SK-N-SH treated with all-trans-retinoic acid at 6 μM for 48 hours (cell line): ENCODE data around the gene SLC4A5.

Experiments
- ATAC-seq: fragments of 200-7000 bp; cut with Tn5 transposase; 3 replicates; pipeline ENCODE4 v1.9.1; 2020; ENCODE audit warnings: mild to moderate bottlenecking, moderate library complexity
- ARNTL ChIP-seq: fragments of 450-650 bp; formaldehyde crosslinking; IDR thresholded peaks from 2 replicates; pipeline ENCODE4 v1.5.0; 2020; ENCODE audit warnings: low read depth, mild to moderate bottlenecking, moderate library complexity, borderline replicate concordance
- BACH2 ChIP-seq: fragments of 250-450 bp; sonication (Bioruptor Pico); IDR thresholded peaks from 2 replicates; pipeline ENCODE4 v1.9.0; 2021; ENCODE audit warnings: mild to moderate bottlenecking, borderline replicate concordance
- CSDC2 ChIP-seq: fragments of 250-450 bp; sonication (Bioruptor Pico); IDR thresholded peaks from 2 replicates; pipeline ENCODE4 v1.5.0; 2020; ENCODE audit warnings: mild to moderate bottlenecking, moderate library complexity
- ESRRG ChIP-seq: fragments of 250-450 bp; sonication (Bioruptor Pico); IDR thresholded peaks from 2 replicates; pipeline ENCODE4 v1.6.1; 2021; ENCODE audit warnings: mild to moderate bottlenecking
- GLIS3 ChIP-seq: fragments of 250-450 bp; sonication (Bioruptor Pico); IDR thresholded peaks from 2 replicates; pipeline ENCODE4 v1.5.0; 2020; ENCODE audit warnings: mild to moderate bottlenecking, moderate library complexity
- ISL1 ChIP-seq: fragments of 250-450 bp; sonication (Bioruptor Pico); IDR thresholded peaks from 2 replicates; pipeline ENCODE4 v2.1.2; 2022; ENCODE audit warnings: mild to moderate bottlenecking, moderate library complexity
- OSR1 ChIP-seq: fragments of 250-450 bp; sonication (Bioruptor Pico); IDR thresholded peaks from 2 replicates; pipeline ENCODE4 v1.8.0; 2022; ENCODE audit warnings: moderate library complexity, mild to moderate bottlenecking, inconsistent platforms
- PPARA ChIP-seq: fragments of 250-450 bp; sonication (Bioruptor Pico); IDR thresholded peaks from 2 replicates; pipeline ENCODE4 v1.5.0; 2020; ENCODE audit warnings: mild to moderate bottlenecking, borderline replicate concordance
- RARB ChIP-seq: fragments of 250-450 bp; sonication (Bioruptor Pico); IDR thresholded peaks from 2 replicates; pipeline ENCODE4 v1.8.0; 2021; ENCODE audit warnings: mild to moderate bottlenecking, moderate library complexity
- SNAI2 ChIP-seq: fragments of 250-450 bp; sonication (Bioruptor Pico); IDR thresholded peaks from 2 replicates; pipeline ENCODE4 v1.5.0; 2020; ENCODE audit warnings: mild to moderate bottlenecking, moderate library complexity
- TCF4 ChIP-seq: fragments of 250-450 bp; sonication (Bioruptor Pico); IDR thresholded peaks from 2 replicates; pipeline ENCODE4 v1.8.0; 2021; ENCODE audit warnings: mild to moderate bottlenecking, moderate library complexity, borderline replicate concordance
- TOX ChIP-seq: fragments of 250-450 bp; sonication (Bioruptor Pico); IDR thresholded peaks from 2 replicates; pipeline ENCODE4 v1.8.0; 2021; ENCODE audit warnings: mild to moderate bottlenecking, moderate library complexity, borderline replicate concordance
- ZC3H10 ChIP-seq: fragments of 250-450 bp; sonication (Bioruptor Pico); IDR thresholded peaks from 2 replicates; pipeline ENCODE4 v1.5.1; 2021; ENCODE audit warnings: mild to moderate bottlenecking, moderate library complexity
- ZFP3 ChIP-seq: fragments of 250-450 bp; sonication (Bioruptor Pico); IDR thresholded peaks from 2 replicates; pipeline ENCODE4 v1.5.0; 2020; ENCODE audit warnings: mild to moderate bottlenecking, moderate library complexity
- ZFP30 ChIP-seq: fragments of 450-650 bp; formaldehyde crosslinking; IDR thresholded peaks from 2 replicates; pipeline ENCODE4 v1.5.0; 2022; ENCODE audit warnings: mild to moderate bottlenecking, moderate library complexity
- ZNF70 ChIP-seq: fragments of 450-650 bp; formaldehyde crosslinking; IDR thresholded peaks from 2 replicates; pipeline ENCODE4 v1.5.0; 2020; ENCODE audit warnings: mild to moderate bottlenecking, moderate library complexity
- ZNF8 ChIP-seq: fragments of 450-650 bp; formaldehyde crosslinking; IDR thresholded peaks from 2 replicates; pipeline ENCODE4 v1.5.0; 2020; ENCODE audit warnings: mild to moderate bottlenecking, moderate library complexity
- TF ChIP-seq, protein P1 (sequence below): fragments of 250-450 bp; sonication (Bioruptor Pico); IDR thresholded peaks from 2 replicates; pipeline ENCODE4 v1.5.0; 2020; ENCODE audit warnings: mild to moderate bottlenecking, moderate library complexity
- TF ChIP-seq, protein P2 (sequence below): fragments of 250-450 bp; sonication (Bioruptor Pico); IDR thresholded peaks from 2 replicates; pipeline ENCODE4 v1.8.0; 2021; ENCODE audit warnings: low read depth, mild to moderate bottlenecking, moderate library complexity, borderline replicate concordance
- TF ChIP-seq, protein P3 (sequence below): fragments of 250-450 bp; sonication (Bioruptor Pico); IDR thresholded peaks from 2 replicates; pipeline ENCODE4 v1.5.1; 2021; ENCODE audit warnings: mild to moderate bottlenecking, moderate library complexity
- TF ChIP-seq, protein P4 (sequence below): fragments of 250-450 bp; sonication (Bioruptor Pico); IDR thresholded peaks from 2 replicates; pipeline ENCODE4 v1.8.0; 2020; ENCODE audit warnings: mild to moderate bottlenecking, moderate library complexity, borderline replicate concordance
- TF ChIP-seq, protein P5 (sequence below): fragments of 250-450 bp; sonication (Bioruptor Pico); IDR thresholded peaks from 2 replicates; pipeline ENCODE4 v1.5.1; 2020; ENCODE audit warnings: low read depth, mild to moderate bottlenecking, moderate library complexity

SLC4A5 gene

DNA sequence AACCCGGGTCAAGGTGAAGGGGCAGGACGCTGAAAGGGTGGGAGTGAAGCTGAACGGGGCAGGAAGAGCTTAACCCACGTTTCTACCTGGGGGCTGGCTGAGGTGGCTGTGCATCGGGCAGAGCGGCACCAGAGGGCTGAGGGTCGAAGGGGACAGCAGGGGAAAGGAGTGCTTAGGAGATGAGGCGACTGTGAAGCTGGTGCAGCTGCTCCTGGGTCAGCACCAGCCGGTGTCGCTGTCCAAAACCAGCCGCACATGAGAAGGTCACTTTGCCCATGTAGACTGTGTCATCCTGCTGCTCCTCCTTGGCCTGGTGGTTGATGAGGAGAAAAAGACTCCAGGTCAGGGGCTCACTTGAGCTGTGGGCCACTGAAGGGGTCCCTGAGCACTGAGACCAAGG, 18.1 kb upstream of the SLC4A5 start (continued):
- TF ChIP-seq CSDC2 (CRISPR knock-in tag): no peak
- no peak for TF ChIP-seq ZC3H10 (CRISPR knock-in tag)
- TF ChIP-seq, protein P1, sequence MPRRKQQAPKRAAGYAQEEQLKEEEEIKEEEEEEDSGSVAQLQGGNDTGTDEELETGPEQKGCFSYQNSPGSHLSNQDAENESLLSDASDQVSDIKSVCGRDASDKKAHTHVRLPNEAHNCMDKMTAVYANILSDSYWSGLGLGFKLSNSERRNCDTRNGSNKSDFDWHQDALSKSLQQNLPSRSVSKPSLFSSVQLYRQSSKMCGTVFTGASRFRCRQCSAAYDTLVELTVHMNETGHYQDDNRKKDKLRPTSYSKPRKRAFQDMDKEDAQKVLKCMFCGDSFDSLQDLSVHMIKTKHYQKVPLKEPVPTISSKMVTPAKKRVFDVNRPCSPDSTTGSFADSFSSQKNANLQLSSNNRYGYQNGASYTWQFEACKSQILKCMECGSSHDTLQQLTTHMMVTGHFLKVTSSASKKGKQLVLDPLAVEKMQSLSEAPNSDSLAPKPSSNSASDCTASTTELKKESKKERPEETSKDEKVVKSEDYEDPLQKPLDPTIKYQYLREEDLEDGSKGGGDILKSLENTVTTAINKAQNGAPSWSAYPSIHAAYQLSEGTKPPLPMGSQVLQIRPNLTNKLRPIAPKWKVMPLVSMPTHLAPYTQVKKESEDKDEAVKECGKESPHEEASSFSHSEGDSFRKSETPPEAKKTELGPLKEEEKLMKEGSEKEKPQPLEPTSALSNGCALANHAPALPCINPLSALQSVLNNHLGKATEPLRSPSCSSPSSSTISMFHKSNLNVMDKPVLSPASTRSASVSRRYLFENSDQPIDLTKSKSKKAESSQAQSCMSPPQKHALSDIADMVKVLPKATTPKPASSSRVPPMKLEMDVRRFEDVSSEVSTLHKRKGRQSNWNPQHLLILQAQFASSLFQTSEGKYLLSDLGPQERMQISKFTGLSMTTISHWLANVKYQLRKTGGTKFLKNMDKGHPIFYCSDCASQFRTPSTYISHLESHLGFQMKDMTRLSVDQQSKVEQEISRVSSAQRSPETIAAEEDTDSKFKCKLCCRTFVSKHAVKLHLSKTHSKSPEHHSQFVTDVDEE (CRISPR knock-in tag): no peak
- TF ChIP-seq ARNTL (CRISPR knock-in tag): no peak

DNA sequence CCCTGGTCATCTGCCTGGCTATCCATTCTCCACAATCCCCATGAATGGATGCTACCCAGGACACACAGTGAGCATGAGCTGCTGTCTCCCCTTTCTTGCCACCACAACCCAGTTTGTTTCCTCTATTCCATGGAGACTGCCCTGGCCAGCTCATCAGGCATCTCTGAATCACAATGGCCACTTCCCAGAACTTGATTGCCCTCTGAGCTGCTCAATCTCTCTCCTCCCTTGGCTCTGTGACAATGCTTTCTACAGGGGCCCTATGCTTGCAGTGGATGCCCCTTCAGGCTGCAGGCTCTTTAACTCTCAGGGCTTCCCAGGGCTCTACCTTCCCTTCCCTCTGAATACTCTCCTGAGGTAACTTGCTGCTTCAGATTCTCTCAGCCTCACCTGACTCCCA, 14.4 kb upstream of the SLC4A5 start:
- ATAC-seq: no peak
- TF ChIP-seq ISL1 (CRISPR knock-in tag) (no peak), ZNF70 (CRISPR knock-in tag) (no peak), GLIS3 (CRISPR knock-in tag) (no peak), ZC3H10 (CRISPR knock-in tag) (no peak), ZNF8 (no peak), TCF4 (CRISPR knock-in tag) (no peak), PPARA (CRISPR knock-in tag) (no peak), BACH2 (CRISPR knock-in tag) (no peak), ESRRG (CRISPR knock-in tag) (no peak), TOX (CRISPR knock-in tag) (no peak), SNAI2 (CRISPR knock-in tag) (no peak), ZFP3 (no peak), OSR1 (CRISPR knock-in tag) (no peak)
- TF ChIP-seq, protein P2, sequence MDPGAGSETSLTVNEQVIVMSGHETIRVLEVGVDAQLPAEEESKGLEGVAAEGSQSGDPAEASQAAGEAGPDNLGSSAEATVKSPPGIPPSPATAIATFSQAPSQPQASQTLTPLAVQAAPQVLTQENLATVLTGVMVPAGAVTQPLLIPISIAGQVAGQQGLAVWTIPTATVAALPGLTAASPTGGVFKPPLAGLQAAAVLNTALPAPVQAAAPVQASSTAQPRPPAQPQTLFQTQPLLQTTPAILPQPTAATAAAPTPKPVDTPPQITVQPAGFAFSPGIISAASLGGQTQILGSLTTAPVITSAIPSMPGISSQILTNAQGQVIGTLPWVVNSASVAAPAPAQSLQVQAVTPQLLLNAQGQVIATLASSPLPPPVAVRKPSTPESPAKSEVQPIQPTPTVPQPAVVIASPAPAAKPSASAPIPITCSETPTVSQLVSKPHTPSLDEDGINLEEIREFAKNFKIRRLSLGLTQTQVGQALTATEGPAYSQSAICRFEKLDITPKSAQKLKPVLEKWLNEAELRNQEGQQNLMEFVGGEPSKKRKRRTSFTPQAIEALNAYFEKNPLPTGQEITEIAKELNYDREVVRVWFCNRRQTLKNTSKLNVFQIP (CRISPR knock-in tag): no peak
- TF ChIP-seq, protein P3, sequence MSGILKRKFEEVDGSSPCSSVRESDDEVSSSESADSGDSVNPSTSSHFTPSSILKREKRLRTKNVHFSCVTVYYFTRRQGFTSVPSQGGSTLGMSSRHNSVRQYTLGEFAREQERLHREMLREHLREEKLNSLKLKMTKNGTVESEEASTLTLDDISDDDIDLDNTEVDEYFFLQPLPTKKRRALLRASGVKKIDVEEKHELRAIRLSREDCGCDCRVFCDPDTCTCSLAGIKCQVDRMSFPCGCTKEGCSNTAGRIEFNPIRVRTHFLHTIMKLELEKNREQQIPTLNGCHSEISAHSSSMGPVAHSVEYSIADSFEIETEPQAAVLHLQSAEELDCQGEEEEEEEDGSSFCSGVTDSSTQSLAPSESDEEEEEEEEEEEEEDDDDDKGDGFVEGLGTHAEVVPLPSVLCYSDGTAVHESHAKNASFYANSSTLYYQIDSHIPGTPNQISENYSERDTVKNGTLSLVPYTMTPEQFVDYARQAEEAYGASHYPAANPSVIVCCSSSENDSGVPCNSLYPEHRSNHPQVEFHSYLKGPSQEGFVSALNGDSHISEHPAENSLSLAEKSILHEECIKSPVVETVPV (CRISPR knock-in tag): no peak
- TF ChIP-seq, protein P4, sequence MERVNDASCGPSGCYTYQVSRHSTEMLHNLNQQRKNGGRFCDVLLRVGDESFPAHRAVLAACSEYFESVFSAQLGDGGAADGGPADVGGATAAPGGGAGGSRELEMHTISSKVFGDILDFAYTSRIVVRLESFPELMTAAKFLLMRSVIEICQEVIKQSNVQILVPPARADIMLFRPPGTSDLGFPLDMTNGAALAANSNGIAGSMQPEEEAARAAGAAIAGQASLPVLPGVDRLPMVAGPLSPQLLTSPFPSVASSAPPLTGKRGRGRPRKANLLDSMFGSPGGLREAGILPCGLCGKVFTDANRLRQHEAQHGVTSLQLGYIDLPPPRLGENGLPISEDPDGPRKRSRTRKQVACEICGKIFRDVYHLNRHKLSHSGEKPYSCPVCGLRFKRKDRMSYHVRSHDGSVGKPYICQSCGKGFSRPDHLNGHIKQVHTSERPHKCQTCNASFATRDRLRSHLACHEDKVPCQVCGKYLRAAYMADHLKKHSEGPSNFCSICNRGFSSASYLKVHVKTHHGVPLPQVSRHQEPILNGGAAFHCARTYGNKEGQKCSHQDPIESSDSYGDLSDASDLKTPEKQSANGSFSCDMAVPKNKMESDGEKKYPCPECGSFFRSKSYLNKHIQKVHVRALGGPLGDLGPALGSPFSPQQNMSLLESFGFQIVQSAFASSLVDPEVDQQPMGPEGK (CRISPR knock-in tag): no peak
- TF ChIP-seq, protein P5, sequence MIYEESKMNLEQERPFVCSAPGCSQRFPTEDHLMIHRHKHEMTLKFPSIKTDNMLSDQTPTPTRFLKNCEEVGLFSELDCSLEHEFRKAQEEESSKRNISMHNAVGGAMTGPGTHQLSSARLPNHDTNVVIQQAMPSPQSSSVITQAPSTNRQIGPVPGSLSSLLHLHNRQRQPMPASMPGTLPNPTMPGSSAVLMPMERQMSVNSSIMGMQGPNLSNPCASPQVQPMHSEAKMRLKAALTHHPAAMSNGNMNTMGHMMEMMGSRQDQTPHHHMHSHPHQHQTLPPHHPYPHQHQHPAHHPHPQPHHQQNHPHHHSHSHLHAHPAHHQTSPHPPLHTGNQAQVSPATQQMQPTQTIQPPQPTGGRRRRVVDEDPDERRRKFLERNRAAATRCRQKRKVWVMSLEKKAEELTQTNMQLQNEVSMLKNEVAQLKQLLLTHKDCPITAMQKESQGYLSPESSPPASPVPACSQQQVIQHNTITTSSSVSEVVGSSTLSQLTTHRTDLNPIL (CRISPR knock-in tag): no peak

DNA sequence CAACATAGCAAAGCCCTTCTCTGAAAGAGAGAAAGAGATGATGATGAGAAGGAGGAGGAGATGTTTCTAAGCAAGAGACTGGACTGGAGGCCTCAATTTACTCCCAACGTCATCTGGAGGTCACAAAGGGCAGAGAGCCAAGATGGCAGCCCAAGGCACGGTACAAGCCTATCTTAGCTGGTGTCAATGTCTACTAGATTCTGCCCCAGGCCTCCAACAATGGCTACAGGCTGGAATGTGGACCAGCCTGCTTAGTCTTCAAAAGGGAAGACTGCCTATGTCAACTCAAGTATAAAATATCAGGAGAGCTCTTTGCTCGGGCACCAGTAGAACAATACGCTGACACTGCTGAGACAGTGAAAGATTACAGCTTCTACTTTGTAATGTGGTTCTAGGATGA, 6.7 kb upstream of the SLC4A5 start:
- no peak for ATAC-seq
- TF ChIP-seq OSR1 (CRISPR knock-in tag): no peak
- TF ChIP-seq, protein P5 (CRISPR knock-in tag): no peak
- TF ChIP-seq ZFP3: no peak
- TF ChIP-seq BACH2 (CRISPR knock-in tag): no peak
- TF ChIP-seq RARB (CRISPR knock-in tag): no peak
- TF ChIP-seq, protein P2 (CRISPR knock-in tag): no peak
- TF ChIP-seq ZNF8: no peak
- TF ChIP-seq TOX (CRISPR knock-in tag): no peak
- no peak for TF ChIP-seq ZNF70 (CRISPR knock-in tag)
- no peak for TF ChIP-seq CSDC2 (CRISPR knock-in tag)
- no peak for TF ChIP-seq ZFP30
- TF ChIP-seq, all 23 proteins: peak for 0
